VCaP (cell line): ENCODE measurements around the gene SHC2.

Experiments used
- H3K27ac ChIP-seq: fragments of 450-650 bp; 2 replicates; pipeline ENCODE4 v1.5.1; 2017
- CTCF ChIP-seq: fragments of 450-650 bp; conservative IDR thresholded peaks from 2 replicates; pipeline ENCODE4 v1.5.1; 2017; ENCODE audit warnings: mild to moderate bottlenecking, moderate library complexity

SHC2 gene

GRCh38 chr19:419721-420515 is 40.9 kb downstream of the SHC2 start:
- no peak for TF ChIP-seq CTCF

GRCh38 chr19:418761-419671 is 41.8 kb downstream of the SHC2 start:
- no peak for TF ChIP-seq CTCF
- H3K27ac ChIP-seq: no peak overlapping the region

More at GRCh38 chr19:419721-420515, 40.9 kb downstream of the SHC2 start:
- H3K27ac ChIP-seq: no peak overlapping the region

- no peak for TF ChIP-seq CTCF
- no peak overlapping the region for H3K27ac ChIP-seq
These were observed 44.4 kb downstream of the SHC2 start for GRCh38 chr19:416416-416815.

DNA sequence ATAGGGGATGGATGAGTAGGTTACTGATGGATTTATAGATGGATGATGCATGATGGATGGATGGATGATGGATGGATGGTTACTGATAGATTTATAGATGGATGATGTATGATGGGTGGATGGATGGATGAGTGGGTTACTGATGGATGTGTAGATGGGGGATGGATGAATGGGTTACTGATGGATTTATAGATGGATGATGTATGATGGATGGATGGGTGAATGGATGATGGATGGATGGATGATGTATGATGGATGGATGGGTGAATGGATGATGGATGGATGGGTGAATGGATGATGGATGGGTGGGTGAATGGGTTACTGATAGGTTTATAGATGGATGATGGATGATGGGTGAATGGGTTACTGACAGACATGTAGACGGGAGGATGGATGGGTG is 45.5 kb downstream of the SHC2 start:
- H3K27ac ChIP-seq: no peak overlapping the region
- no peak for TF ChIP-seq CTCF

GRCh38 chr19:413756-414420 is 46.9 kb downstream of the SHC2 start:
- no peak overlapping the region for H3K27ac ChIP-seq
- no peak for TF ChIP-seq CTCF

DNA sequence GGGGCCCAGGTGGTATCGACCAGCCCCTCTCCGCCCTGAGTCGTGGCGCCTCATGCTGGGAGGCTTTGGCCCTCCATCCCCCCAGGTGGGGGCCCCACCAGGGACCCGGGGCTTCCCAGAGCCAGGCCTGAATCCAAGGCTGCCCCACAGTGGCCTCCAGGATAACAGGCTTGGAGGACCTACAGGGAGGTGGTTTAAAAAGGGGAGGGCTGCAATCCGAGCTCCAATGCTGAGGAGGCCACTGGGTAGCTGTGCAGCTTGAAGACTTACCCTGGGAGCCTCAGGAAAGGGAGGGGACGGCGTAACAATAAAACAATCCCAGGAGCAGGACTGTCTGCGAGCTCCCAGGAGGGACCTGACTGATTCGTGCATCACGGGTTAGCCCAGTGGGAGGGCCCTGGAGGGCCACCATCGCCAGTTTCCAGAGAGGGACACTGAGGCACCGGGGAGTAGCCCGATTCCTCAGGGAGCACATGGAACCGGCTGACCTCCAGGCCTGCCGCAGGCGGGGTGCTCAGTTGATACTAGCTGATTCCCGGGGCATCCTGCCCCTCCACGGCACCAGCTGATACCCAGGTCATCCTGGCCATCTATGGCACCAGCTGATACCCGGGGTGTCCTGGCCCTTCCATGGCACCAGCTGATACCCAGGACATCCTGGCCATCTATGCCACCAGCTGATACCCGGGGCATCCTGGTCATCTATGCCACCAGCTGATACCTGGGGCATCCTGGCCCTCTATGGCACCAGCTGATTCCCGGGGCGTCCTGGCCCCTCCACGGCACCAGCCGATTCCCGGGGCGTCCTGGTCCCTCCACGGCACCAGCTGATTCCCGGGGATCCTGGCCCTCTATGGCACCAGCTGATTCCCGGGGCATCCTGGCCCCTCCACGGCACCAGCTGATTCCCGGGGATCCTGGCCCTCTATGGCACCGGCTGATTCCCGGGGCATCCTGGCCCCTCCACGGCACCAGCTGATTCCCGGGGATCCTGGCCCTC is 48.2 kb downstream of the SHC2 start:
- no peak overlapping the region for H3K27ac ChIP-seq
- TF ChIP-seq CTCF: no peak
